DLD1 (cell line): ENCODE data around the gene PTPN4.
"Not testable (repeated sequence)": the region's sequence is repeated elsewhere in the genome, so short reads cannot be mapped to it uniquely, and the experiment has no call there.

Source experiments
- in situ Hi-C: cut with HindIII; loops from 2 replicates; pipeline ENCODE4 v1.10.0; 2017; ENCODE audit warnings: low sequenced_read_pairs

PTPN4 gene

GRCh38 chr2:120012363-120012762, 252.6 kb downstream of the PTPN4 start:
- in situ Hi-C loops: no loop called here

- in situ Hi-C loops: no loop called here
Measured at GRCh38 chr2:120012771-120013596, 253.3 kb downstream of the PTPN4 start, which contains the start of gene EPB41L5. EPB41L5 (plus strand) TSS chr2:120013077; CDS start chr2:120019085, 6,008 bp downstream.

GRCh38 chr2:120013597-120014223, 254.0 kb downstream of the PTPN4 start:
- in situ Hi-C loops: no loop called here

GRCh38 chr2:120014226-120014980, 254.7 kb downstream of the PTPN4 start:
- in situ Hi-C loops: no loop called here

- in situ Hi-C loops: no loop called here
Measured at GRCh38 chr2:120016800-120017199, 257.1 kb downstream of the PTPN4 start.

GRCh38 chr2:120017201-120017600, 257.5 kb downstream of the PTPN4 start:
- in situ Hi-C loops: no loop called here

GRCh38 chr2:120018549-120018948, 258.8 kb downstream of the PTPN4 start:
- in situ Hi-C loops: no loop called here

- in situ Hi-C loops: no loop called here
Measured at GRCh38 chr2:120020554-120020953, 260.8 kb downstream of the PTPN4 start.

- in situ Hi-C loops: not testable (repeated sequence)
Measured at GRCh38 chr2:120022505-120022904, 262.8 kb downstream of the PTPN4 start.

GRCh38 chr2:120026890-120027289, 267.2 kb downstream of the PTPN4 start:
- in situ Hi-C loops: no loop called here

GRCh38 chr2:120028795-120029194, 269.1 kb downstream of the PTPN4 start:
- in situ Hi-C loops: no loop called here

GRCh38 chr2:120029672-120030640, 270.2 kb downstream of the PTPN4 start:
- in situ Hi-C loops: no loop called here

- in situ Hi-C loops: no loop called here
Measured at GRCh38 chr2:120032297-120032696, 272.6 kb downstream of the PTPN4 start.
